Left lung (tissue), 10 donors: Measurements from ENCODE around the gene LBHD1. TPM values are rescaled to one million over a fixed set of nuclear protein-coding genes. Genes with fewer than 3 reads are reported as not detected.

Source experiments
- ATAC-seq: fragments of 200-7000 bp; cut with Tn5 transposase; one replicate; pipeline ENCODE4 v1.9.1; 2020; ENCODE audit warnings: moderate library complexity
- DNase-seq, 4 donors: peaks; one replicate each; pipeline ENCODE4 v3.0.0-alpha.2; 2013 to 2020
- H3K27ac ChIP-seq, 2 donors: fragments of 200-600 bp; sonication (generic) in 1 of 2; one replicate each; pipeline versions ENCODE4 v1.5.0 to v1.8.0; 2020 to 2021
- H3K27me3 ChIP-seq, 2 donors: fragments of 200-600 bp; sonication (generic) in 1 of 2; one replicate each; pipeline versions ENCODE4 v1.5.0 to v1.8.0; 2020 to 2021
- H3K36me3 ChIP-seq, 2 donors: fragments of 200-600 bp; sonication (generic) in 1 of 2; one replicate each; pipeline versions ENCODE4 v1.5.0 to v1.8.0; 2020 to 2021
- H3K4me1 ChIP-seq, 2 donors: fragments of 200-600 bp; one replicate each; pipeline ENCODE4 v1.8.0; 2021
- H3K4me3 ChIP-seq, 2 donors: fragments of 200-600 bp; sonication (generic) in 1 of 2; one replicate each; pipeline versions ENCODE4 v1.5.0 to v1.8.0; 2020 to 2021; ENCODE audit warnings: mild to moderate bottlenecking in 1 of 2
- H3K9me3 ChIP-seq, 2 donors: fragments of 200-600 bp; sonication (generic) in 1 of 2; one replicate each; pipeline versions ENCODE4 v1.5.0 to v1.8.0; 2020 to 2021
- CTCF ChIP-seq, 2 donors: fragments of 200-600 bp; sonication (generic) in 1 of 2; IDR thresholded peaks; one replicate each; pipeline versions ENCODE4 v1.5.0 to v1.8.0; 2021; ENCODE audit warnings: antibody characterized with exemption in 2 of 2
- intact Hi-C, 2 donors: fragments of 100-400 bp; cut with DNase I; formaldehyde crosslinking; loops; one replicate each; pipeline versions ENCODE4 v1.11.2 to v1.14.2; 2022
- polyA plus RNA-seq, 6 donors: library from polyadenylated mRNA; unstranded; fragments of 120-200 nt; gene quantifications; one replicate each; pipeline ENCODE4 v1.2.1, GENCODE V29; 2013; ENCODE audit not compliant: insufficient read length in 6 of 6
- total RNA-seq, 2 donors: library from RNA; stranded (reverse); fragmentation: NEBNext Ultra II Directional; extraction: Animal tissue kit (Norgen Biotek cat#: 25700); gene quantifications; one replicate each; pipeline ENCODE4 v1.2.1, GENCODE V29; 2021
- donor health status: DM: no; HTN: yes; CAD: no.
- donor health status: DM: no; HTN: no; CAD: no.

The LBHD1 gene
- total and polyA plus RNA-seq, 8 donors, result 4.4 to 9.9 (median 8.2) TPM

DNA sequence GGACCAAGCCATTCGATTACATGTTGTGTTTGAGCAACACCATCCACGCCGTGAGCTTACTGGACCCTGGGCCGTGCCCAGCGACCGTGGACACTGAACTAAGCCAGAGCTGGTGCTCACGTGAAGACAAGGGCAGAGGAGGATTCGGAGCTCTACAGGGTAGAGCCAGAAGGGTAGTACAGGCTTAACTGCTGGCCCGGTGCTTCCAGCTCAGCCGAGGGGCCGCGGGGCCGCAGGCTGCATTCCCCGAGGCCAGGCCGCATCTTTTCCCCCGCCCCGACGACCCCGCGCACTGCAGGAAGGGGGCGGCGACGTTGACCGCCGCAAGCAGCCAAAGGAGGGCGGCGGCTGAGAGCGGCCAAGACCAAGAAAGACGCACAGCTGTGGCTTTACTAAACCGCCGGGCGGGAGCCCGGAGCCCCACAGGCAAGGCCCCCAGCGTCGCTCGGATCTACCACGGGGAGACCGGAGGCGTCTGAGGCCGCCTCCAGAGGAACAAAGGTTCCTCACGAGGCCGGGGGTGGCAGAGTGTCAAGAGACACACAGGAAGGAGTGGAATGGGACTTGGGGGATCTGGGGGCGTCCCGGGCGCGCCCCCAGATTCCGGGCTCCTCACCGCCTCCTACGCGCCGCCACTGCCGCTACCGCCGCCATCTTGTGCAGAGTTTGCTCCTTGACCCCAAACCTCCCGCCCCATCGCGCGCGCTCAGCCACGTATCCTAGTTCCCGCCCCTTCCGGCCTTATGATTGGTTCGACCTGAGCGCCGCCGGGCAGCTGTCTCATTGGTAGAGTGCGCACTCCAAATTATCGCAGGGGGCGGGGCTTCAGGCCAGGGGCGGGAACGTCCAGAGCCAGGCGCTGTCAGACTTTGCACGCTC, 25.9 kb downstream of the LBHD1 start, which contains the start of gene GANAB:
Gene GANAB (minus strand): TSS at position 668 of the 879 bp plus-strand sequence. CDS start 14 bp downstream, at position 654.
- peak; percentile 97 to 99 (median 98) for DNase-seq
- intact Hi-C loops, result no loop called here
- peaks cover 16 to 31% of the 10 kb centered on the region in 2 donors for H3K4me1 ChIP-seq
- peak within 1 kb of the TSS; percentile 83 to 91 for H3K27ac ChIP-seq
- no peaks in the 10 kb centered on the region for H3K27me3 ChIP-seq
- peaks cover 0 to 46% of the 10 kb centered on the region in 2 donors for H3K36me3 ChIP-seq
- peak within 1 kb of the TSS; percentile 94 to 100 for H3K4me3 ChIP-seq
- TF ChIP-seq CTCF (IDR thresholded peaks at IDR 0.05), result no peak
- peak; percentile 99 for ATAC-seq
- no peaks in the 10 kb centered on the region for H3K9me3 ChIP-seq

GRCh38 chr11:62645671-62645945, 26.5 kb downstream of the LBHD1 start:
- Histone ChIP-seq H3K4me1 (peaks cover 16 to 29% of the 10 kb centered on the region in 2 donors), H3K4me3 (peak overlapping the region; percentile 94 to 100), H3K27ac (peak overlapping the region; percentile 83 to 91), H3K27me3 (no peaks in the 10 kb centered on the region), H3K9me3 (no peaks in the 10 kb centered on the region), H3K36me3 (peaks cover 0 to 46% of the 10 kb centered on the region in 2 donors)
- intact Hi-C loops, result no loop called here
- TF ChIP-seq CTCF (IDR thresholded peaks at IDR 0.05), result no peak
- DNase-seq, result no peak
- ATAC-seq, result no peak

GRCh38 chr11:62644220-62644619, 27.8 kb downstream of the LBHD1 start:
- no peak for TF ChIP-seq CTCF (IDR thresholded peaks at IDR 0.05)
- DNase-seq (no peak), ATAC-seq (no peak)
- H3K4me1 ChIP-seq, result peaks cover 16 to 34% of the 10 kb centered on the region in 2 donors
- H3K36me3 ChIP-seq, result peaks cover 0 to 37% of the 10 kb centered on the region in 2 donors
- H3K4me3 ChIP-seq, result no peak overlapping the region
- H3K27me3 ChIP-seq, result no peaks in the 10 kb centered on the region
- intact Hi-C loops, result no loop called here
- H3K9me3 ChIP-seq, result no peaks in the 10 kb centered on the region
- no peak overlapping the region for H3K27ac ChIP-seq

DNA sequence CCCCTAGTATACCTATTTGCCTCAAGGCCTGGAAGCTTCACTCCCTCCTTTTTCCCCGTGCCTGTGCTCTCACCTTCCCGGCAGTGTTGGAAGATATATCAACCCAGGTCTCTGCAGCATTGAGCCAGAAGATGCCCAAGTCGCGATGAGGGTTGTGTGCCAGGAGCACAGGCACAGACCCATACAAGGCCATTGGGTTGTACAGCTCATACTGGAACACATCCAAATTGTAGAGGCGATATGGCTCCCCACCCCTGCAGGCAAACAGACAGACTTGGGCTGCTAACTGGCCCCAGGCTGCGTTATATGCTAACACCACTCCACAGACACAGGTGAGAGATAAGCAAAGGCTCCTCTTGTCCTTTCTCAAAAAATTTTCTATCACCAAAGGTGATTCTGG, 39.6 kb downstream of the LBHD1 start:
- Histone ChIP-seq H3K4me1 (no peaks in the 10 kb centered on the region), H3K9me3 (no peaks in the 10 kb centered on the region), H3K27me3 (no peaks in the 10 kb centered on the region), H3K27ac (no peak overlapping the region), H3K36me3 (peaks cover 4 to 100% of the 10 kb centered on the region in 2 donors), H3K4me3 (no peak overlapping the region)
- DNase-seq (no peak), ATAC-seq (no peak)
- intact Hi-C loops, result no loop called here
- no peak for TF ChIP-seq CTCF (IDR thresholded peaks at IDR 0.05)

- DNase-seq, result no peak
- intact Hi-C loops, result no loop called here
- Histone ChIP-seq H3K4me1 (peaks cover 0 to under 1% of the 10 kb centered on the region in 2 donors), H3K36me3 (peaks cover 8 to 82% of the 10 kb centered on the region in 2 donors), H3K4me3 (no peak overlapping the region), H3K27me3 (no peaks in the 10 kb centered on the region), H3K27ac (no peak overlapping the region), H3K9me3 (no peaks in the 10 kb centered on the region)
- ATAC-seq, result no peak
- no peak for TF ChIP-seq CTCF (IDR thresholded peaks at IDR 0.05)
These were observed 44.4 kb downstream of the LBHD1 start for GRCh38 chr11:62627713-62628112.
